HG02885 (cell line): ENCODE results near the gene NT5DC1.
"Not testable (repeated sequence)": the region's sequence is repeated elsewhere in the genome, so short reads cannot be mapped to it uniquely, and the experiment has no call there.

Experiments
- ATAC-seq: cut with Tn5 transposase; IDR thresholded peaks from one replicate; pipeline ENCODE4 v1.9.1; 2021; ENCODE audit warnings: mild to moderate bottlenecking; ENCODE audit not compliant: unreplicated experiment, poor library complexity

Gene NT5DC1

GRCh38 chr6:116087437-116088027 lies 13.1 kb upstream of the NT5DC1 start:
- peak; percentile 91 for ATAC-seq

DNA sequence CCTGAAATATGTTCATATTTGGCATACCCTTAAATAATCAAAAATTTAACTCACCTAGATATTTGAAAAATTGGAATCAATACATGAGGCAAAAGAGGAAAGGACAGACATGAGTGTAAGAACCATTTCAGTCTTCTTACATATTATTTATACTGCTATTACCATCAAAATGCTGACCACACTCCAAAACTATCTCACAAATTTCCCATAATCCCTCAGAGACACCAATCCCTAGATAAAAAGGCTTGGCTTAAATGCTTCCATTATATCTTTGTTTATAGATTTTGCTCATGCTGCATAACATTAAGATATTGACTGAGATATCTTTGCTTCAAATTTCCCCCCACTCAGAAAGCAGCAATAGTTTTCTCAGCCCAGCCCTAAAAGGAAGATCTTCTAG lies 11.7 kb upstream of the NT5DC1 start:
- ATAC-seq, result no peak

GRCh38 chr6:116090251-116090650 lies 10.4 kb upstream of the NT5DC1 start:
- peak; percentile 63 for ATAC-seq

- no peak for ATAC-seq
These were observed 6.6 kb upstream of the NT5DC1 start for GRCh38 chr6:116094041-116094440.

- not testable (repeated sequence) for ATAC-seq
These were observed 4.4 kb upstream of the NT5DC1 start for GRCh38 chr6:116096048-116096759.

DNA sequence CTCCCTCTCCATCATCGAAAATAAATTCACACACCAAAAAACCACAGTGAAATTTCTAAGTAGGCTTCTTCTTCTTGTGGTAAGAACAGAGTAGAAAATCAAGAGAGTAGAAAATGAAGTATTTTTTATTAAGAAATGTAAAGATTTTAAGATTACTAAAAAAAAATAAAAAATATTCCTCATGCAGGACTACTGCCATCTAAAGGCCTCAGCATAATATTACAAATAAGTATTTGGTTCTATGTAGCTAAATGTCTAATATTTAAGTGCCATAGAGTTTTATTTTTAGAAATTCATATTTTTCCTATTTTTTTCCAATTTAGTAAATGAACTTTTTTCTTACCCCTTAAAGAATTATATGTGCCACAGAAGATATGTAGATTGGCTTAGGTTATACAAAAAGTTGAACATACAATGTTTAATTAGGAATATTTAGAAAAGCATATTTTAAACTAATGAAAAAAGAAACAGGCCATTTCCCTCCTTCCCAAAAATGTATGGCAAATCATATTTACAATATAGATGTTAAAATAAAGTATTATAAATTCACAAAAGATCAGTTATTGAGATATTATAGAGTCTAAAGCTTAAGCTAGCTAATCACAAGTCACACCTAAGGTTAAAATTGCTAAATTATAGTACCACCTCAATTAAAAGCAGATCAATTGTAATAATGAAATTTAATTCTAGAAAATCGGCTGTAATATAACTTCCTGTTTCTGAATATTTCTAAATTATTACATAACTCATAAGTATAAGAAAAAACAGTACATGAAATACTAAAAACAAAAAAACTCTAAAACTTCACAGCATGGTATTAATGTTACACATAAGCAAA lies 3.5 kb upstream of the NT5DC1 start:
- no peak for ATAC-seq

DNA sequence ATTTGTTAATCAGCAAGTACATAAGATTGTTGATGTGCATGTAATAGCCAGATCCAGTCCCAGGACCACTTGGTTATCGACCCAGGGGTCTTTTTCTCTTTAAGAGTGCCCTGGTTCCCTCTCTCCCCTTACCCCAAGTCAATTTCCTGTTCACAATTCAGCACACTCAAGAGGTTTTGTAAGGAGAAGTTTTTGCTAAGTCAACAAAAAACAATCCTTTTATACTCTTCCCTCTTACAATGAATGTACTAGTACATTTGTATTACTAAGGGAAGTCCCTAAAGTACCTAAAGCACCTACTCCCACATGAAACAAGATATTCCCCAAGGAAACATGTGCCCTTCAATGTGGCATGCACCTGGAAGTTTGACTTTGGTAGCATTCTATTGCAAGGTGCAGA lies 1.6 kb upstream of the NT5DC1 start:
- ATAC-seq, result no peak

DNA sequence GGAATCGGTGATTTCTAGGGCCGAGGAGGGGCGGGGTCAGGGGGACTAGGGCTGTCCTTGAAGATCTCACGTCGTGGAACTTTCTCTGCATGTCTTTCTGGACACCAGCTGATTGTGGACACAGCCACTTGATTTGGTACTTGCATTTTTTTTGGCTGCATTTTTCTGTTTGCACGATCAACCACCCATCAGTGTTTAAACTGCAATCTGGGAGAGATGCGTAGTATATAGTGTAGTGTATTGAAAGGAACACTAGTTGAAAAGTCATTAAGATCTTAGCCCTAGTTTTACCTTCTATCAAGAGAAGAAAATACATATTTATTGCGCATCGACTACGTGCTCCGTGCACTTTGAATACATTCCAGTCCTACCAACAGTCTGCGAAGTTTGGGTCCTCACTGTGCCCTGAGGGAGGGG lies 657 bp downstream of the NT5DC1 start:
- ATAC-seq, result no peak

DNA sequence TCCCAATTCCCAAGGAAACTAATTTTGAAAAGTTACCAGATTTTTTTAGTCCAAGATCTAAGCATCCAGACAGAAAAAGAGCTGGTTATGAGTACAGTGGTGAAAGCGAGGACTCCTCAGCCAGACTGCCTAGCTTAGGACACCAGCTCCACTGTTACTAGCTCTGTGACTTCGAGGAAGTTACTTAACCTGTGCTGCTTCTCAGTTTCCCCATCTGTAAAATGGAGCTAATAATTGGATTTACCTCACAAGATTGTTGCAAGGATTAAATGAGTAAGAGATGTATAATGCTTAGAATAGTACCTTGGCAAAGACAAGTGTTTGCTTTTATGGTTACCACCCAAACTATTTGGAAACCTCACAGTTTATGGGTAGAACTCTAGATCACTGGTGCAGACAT lies 1.1 kb downstream of the NT5DC1 start:
- ATAC-seq, result no peak

DNA sequence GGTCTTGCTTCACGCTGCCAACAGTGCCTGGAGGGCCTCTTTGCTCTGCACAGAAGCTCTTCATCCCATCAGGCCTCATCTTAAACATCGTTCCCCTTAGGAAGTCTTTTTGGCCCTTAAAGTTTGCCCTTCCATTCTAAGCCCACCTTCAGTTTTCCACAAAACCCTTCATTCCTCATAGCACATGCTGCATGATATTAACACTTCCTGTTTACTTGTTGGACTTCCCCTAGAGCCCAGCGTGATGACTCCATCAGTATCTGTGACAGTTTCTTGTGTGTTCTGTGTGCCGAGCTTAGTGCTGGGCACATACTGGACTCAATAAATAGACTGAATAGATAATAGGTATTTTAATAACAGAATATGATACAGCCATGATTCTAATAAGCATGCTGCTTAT lies 2.2 kb downstream of the NT5DC1 start:
- ATAC-seq, result no peak

- no peak for ATAC-seq
These were observed 4.0 kb downstream of the NT5DC1 start for GRCh38 chr6:116104636-116105035.

DNA sequence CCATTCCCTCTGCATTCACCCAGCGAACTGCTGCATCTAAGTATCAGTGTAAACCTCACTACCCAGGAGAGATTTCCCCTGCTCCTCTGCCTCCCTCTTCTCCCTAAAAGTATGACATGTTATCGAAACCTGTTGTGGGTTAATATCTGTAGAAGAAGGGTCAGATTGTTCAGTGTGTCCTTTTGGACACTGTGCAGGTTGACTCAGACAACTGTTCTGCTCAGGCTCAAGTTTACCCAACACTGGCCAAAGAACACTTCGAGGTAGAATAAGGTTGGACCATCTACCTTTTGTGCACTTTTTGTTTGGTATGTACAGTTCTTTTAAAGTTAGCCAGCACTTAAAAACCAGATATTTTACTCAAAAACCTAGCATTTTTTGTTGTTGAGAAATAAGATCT lies 4.6 kb downstream of the NT5DC1 start:
- ATAC-seq, result no peak

DNA sequence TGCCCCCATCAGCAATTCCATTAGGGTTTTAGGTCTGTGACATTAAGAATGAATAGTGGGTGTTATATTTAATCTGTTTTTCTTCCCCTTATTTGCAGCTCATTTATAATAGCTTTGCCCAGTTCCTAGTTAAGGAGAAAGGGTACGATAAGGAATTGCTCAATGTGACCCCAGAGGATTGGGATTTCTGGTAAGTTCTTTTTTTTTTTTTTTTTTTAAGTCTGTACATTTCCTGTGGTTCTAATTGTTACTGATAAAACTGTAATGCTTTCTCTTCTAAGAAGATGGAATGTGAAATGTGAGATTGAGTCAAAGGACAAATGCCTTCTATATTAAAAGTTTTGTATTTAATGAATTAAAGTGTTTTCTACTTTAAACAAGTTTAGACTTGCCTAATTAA lies 5.5 kb downstream of the NT5DC1 start:
- no peak for ATAC-seq

GRCh38 chr6:116108836-116109235 lies 8.2 kb downstream of the NT5DC1 start:
- ATAC-seq, result no peak

GRCh38 chr6:116111552-116112528 lies 11.2 kb downstream of the NT5DC1 start:
- ATAC-seq, result peak; percentile 81

DNA sequence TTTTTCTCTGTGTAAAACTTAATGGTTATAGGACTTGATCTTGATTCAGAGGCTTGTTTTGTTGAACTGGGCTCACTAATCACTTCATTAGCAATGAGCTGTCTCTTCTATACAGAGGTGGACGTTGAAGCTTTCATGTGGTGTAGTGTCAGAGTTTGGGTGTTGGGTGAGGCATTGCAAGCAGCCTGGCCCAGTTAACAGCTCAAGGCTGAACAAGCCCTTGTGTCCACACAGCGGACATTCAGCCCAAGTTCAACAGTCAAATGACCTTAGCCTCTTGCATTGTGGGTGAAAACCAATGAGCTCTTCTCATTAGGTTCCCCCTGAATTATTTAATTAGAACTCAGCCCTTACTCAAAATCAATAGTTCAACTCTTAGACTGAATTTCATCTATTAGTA lies 12.7 kb downstream of the NT5DC1 start:
- no peak for ATAC-seq

DNA sequence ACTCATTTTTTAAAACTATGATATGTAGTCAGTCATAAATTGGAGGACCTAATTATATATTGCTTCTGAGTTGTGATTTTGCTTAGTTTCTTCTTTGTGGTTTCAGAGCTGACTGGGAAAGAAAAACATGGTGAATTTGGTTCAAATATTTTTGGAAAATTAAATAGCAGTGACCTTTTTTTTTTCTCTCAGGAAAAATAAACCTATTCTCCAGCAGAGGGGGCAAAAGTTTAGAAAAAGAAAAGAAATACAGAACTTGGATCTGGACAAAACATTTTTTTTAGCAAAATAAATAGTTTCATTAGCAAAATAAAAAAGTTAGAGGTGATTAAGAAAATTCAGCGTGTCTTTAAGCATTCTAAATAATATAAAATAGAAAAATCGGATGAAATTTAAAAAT lies 15.1 kb downstream of the NT5DC1 start:
- no peak for ATAC-seq

DNA sequence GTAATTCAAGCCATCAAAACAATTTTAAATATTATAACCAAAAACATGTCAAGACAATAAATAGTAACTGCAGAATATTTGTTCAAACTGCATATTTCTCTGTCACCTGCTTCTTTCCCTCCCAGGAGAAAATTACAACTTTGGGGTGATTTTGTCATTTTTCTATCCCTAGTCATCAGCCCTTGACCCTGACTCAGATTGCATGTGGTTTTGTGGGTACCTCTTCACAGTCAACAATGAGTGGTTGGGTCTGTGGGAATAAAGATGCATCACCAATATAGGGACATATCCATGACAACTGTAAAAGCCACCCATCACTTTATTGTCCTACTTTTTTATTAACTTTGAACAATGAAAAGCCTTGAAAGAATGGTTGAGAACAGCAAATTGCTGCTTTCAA lies 18.0 kb downstream of the NT5DC1 start:
- no peak for ATAC-seq

- ATAC-seq, result no peak
These were observed 19.8 kb downstream of the NT5DC1 start for GRCh38 chr6:116120430-116120829.

GRCh38 chr6:116126032-116126431 lies 25.4 kb downstream of the NT5DC1 start, which contains the start of gene COL10A1:
Gene COL10A1 (minus strand): TSS chr6:116126132. CDS start chr6:116125492, 640 bp downstream.
- no peak for ATAC-seq
